GM13977 (cell line): ENCODE data around the gene GPR55.

Experiments
- DNase-seq: peaks from one replicate; pipeline ENCODE4 v3.0.0; 2012; ENCODE audit warnings: low spot score
- in situ Hi-C: fragments of 300-500 bp; cut with MboI; formaldehyde crosslinking; loops from one replicate; pipeline ENCODE4 v1.12.0; 2022; ENCODE audit warnings: low sequenced_read_pairs, low pct_unique_long_range_greater_than_20kb, mixed read lengths, inconsistent platforms; ENCODE audit not compliant: unreplicated experiment
- TF ChIP-seq, protein P1 (sequence below): IDR thresholded peaks from 2 replicates; pipeline ENCODE4 v1.5.1; 2012; ENCODE audit warnings: mild to moderate bottlenecking, control low read depth; ENCODE audit not compliant: insufficient read depth; ENCODE audit errors: extremely low read depth, missing control alignments

The GPR55 gene

DNA sequence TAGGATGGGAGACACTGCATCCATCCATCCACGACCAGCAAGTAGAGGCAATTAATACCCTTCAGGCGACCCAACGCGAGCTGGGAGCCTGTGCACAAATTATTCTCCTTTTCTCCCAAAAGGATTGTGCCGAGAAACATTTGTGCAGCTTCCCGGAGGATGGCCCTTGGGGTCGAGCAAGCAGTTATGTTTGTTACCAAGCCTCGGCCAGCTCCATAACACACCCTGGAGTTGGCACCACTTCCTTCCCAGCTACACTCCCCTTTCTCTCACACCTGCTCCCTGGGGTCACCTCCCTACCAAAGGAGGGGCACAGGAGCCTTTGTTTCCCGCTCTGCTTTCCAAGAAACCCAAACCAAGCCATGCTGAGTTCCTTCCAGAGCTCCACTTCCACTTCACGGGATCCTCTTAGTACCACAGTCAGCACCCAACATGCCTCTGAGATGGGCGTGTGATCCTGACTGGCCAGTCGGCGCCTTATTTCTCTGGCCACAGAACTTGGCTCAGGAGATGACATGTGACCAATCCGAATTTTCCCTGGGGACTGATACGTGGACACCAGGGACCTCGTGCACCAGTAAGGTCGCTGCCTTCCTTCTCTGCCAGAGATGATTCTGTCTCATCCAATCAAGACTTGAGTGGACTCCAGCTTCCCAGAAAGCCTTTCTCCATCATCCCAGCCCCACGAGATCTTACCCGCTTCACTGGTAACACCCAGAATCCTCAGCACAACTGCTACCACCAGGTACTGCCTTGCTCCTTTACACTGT is 28.5 kb downstream of the GPR55 start:
- in situ Hi-C loops: no loop called here
- TF ChIP-seq, protein P1, sequence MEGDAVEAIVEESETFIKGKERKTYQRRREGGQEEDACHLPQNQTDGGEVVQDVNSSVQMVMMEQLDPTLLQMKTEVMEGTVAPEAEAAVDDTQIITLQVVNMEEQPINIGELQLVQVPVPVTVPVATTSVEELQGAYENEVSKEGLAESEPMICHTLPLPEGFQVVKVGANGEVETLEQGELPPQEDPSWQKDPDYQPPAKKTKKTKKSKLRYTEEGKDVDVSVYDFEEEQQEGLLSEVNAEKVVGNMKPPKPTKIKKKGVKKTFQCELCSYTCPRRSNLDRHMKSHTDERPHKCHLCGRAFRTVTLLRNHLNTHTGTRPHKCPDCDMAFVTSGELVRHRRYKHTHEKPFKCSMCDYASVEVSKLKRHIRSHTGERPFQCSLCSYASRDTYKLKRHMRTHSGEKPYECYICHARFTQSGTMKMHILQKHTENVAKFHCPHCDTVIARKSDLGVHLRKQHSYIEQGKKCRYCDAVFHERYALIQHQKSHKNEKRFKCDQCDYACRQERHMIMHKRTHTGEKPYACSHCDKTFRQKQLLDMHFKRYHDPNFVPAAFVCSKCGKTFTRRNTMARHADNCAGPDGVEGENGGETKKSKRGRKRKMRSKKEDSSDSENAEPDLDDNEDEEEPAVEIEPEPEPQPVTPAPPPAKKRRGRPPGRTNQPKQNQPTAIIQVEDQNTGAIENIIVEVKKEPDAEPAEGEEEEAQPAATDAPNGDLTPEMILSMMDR: no peak

DNA sequence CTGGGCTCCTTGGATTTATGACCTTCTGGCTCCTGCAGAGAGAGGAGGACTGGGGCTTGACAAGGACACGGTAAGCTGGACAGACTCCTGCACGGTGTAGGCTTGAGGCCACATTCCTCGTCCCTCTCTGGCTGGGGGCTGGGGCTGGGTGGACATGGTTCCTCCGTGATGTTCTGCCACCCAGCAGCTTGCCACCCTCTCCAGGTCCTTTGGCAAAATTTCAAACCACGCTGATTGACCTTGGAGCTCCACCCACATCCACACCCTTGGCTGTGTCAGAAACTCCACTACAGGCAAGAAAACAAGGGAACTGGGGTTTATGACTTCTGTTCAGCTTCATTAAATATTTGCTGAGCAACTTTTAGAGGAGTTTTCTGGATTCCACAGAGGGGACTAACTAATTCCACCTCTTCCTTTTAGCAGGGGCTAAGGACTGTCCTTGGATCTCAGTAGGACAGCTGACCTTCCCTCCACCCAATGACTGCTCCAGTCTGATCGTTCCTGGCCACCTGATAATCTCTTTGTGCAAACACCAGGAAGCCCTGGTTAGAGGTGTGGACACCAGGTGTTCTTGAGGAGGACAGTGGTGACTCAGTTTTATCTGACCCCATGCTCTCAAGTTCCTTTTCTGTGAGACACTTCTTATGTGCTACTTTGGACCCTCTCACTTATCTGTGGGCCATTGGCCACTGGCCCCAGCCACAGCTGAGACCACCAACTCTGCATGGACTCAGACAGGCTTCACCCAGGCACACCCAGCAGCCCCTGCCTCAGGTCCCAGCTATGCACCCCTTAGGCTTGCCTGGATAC is 29.3 kb downstream of the GPR55 start:
- in situ Hi-C loops: no loop called here
- TF ChIP-seq, protein P1: no peak
- no peak for DNase-seq

More for the DNA sequence above, 28.5 kb downstream of the GPR55 start:
- no peak for DNase-seq

DNA sequence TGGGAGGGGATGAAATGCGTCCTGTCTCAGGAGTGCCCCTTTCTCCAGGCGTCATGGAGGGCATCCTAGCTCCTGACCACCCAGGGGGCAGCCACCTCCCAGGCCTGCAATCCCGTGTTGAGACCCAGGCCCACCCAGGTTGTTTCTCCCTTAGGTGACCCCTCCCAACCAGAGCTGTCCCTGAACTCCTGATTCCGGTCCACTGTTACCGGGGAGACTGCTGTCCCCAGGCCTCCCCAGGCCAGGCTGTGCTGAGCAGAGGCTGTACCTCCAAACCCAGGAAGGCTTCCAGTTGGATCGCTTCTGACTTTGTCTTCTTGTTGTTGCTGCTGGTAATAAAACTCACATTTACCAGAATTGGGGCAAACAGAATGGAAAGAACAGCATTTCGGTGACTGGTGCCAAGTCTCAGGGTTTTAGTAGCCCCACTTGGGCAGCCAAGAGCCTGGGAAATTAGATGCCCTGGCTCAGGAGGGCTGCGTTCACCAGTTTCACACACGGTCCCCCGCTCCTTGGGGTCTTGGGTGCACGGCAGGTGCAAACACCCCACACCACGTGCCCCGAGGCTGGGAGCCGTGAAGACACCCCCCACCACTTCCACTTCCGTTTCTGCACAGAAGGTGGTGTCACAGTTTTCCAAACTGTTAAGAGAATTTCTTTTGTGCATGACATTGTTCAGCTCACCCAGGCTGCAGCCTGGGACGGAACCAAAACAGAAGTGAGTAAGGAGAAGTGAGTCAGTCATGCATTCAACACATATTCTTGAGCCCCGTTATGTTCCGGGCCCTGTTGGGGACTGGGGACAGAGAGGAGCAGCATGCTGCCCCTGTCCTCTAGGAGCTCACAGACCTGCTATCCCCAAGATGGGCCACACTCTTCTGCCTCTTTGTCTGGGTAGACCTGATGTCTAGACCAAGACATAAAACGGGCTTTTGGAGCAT is 30.9 kb downstream of the GPR55 start:
- peak; percentile 49 for DNase-seq
- in situ Hi-C loops: no loop called here

DNA sequence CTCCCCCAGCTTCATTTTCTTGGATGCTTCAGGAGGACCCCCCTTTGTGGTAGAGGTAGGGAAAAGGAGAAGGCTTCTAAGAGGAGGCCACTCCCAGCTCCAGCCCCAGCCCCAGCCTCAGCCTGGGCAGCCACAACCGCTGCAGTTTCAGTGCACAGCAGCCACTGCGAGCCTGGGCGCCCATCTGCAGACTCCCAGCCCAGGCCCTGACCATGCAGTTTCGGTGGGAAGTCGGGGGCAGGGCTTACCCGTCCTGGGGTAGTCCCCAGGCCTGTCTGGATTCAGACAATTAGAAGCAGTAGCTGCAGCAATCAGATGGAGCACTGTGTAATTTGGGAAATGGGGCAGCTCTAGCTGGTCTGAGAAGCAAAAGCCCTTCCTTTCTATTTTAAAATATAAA is 31.7 kb downstream of the GPR55 start:
- DNase-seq: peak; percentile 43
- in situ Hi-C loops: no loop called here
- TF ChIP-seq, protein P1: no peak

More for the DNA sequence above, 30.9 kb downstream of the GPR55 start:
- TF ChIP-seq, protein P1: no peak

DNA sequence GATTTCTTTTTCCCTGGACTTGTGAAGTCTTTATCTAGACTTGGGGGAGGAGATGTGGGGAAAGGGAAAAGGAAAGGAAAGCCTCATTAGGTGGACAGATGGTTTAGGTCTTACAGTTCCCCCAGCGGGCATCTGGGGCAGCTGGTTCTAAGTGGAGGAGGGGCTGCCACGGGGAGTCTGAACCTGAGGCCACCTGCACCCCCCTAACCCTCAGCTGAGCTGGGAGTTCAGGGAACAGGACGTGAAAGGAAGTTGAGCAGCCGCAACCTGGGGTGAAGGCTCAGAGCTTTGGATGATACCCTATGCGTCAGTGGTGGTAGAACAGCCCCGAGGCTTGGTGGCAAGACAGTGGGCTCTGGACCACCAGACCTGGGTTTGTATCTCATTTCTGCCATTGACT is 33.5 kb downstream of the GPR55 start:
- in situ Hi-C loops: no loop called here
- no peak for DNase-seq
- TF ChIP-seq, protein P1: no peak

DNA sequence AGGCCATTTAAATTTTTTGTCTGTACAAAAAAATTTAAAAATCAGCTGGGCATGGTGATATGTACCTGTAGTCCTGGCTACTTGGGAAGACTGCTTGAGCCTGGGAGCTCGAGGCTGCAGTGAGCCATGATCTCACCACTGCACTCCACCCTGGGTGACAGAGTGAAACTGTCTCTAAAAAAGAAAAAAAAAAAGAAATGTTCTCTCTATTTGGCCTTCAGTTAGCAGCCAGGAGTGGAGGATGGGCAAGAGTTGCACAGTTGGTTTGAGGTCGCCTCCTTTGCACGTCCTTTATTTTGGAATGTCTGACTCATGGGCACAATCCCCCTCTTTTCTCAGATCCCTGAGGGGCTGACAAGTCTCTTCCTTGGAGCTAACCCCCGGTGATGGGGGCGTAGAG is 34.0 kb downstream of the GPR55 start:
- TF ChIP-seq, protein P1: no peak
- in situ Hi-C loops: no loop called here
- DNase-seq: no peak
